CD14-positive monocyte (primary cell): ENCODE data around the gene RUVBL1. TPM values are rescaled to one million over a fixed set of nuclear protein-coding genes. Genes with fewer than 3 reads are reported as not detected.
A peak's percentile ranks its signal among the peaks of the same experiment; 100 is the strongest.

Experiments
- DNase-seq, 3 donors: peaks; one replicate each; pipeline ENCODE4 v3.0.0-alpha.2; 2011 to 2022
- H2AFZ ChIP-seq: 2 replicates; pipeline ENCODE4 v1.6.0; 2012; ENCODE audit warnings: mild to moderate bottlenecking, low read depth, low read length, inconsistent platforms; ENCODE audit not compliant: insufficient read depth, poor library complexity, severe bottlenecking
- H3K27ac ChIP-seq, 2 donors: 1 replicate in 1 of 2; 2 replicates in 1 of 2; pipeline ENCODE4 v1.5.1; 2012 to 2013; ENCODE audit warnings: low read length in 2 of 2, control low read depth in 1 of 2, inconsistent platforms in 1 of 2, low read depth in 1 of 2, mild to moderate bottlenecking in 1 of 2
- H3K27me3 ChIP-seq, 2 donors: one replicate each; pipeline versions ENCODE4 v1.6.0 to v1.6.1; 2011 to 2013; ENCODE audit warnings: low read length in 2 of 2; ENCODE audit not compliant: control insufficient read depth in 2 of 2, insufficient read depth in 2 of 2
- H3K36me3 ChIP-seq, 2 donors: replicated peaks in 1 of 2; 1 replicate in 1 of 2; 2 replicates in 1 of 2; pipeline versions ENCODE4 v1.5.1 to v1.6.1; 2012 to 2013; ENCODE audit warnings: low read length in 2 of 2, control low read depth in 1 of 2, inconsistent platforms in 1 of 2, mild to moderate bottlenecking in 1 of 2; ENCODE audit not compliant: insufficient read depth in 2 of 2, control insufficient read depth in 1 of 2
- H3K4me1 ChIP-seq, 2 donors: 1 replicate in 1 of 2; 2 replicates in 1 of 2; pipeline versions ENCODE4 v1.5.1 to v1.6.1; 2012 to 2013; ENCODE audit warnings: low read length in 2 of 2, control low read depth in 1 of 2, inconsistent platforms in 1 of 2, mild to moderate bottlenecking in 1 of 2, moderate library complexity in 1 of 2; ENCODE audit not compliant: insufficient read depth in 2 of 2, control insufficient read depth in 1 of 2
- H3K4me2 ChIP-seq: replicated peaks from 2 replicates; pipeline ENCODE3; 2012; ENCODE audit warnings: low read length, moderate library complexity, mild to moderate bottlenecking; ENCODE audit not compliant: poor library complexity, severe bottlenecking; ENCODE audit errors: extremely low read depth
- H3K4me3 ChIP-seq, 3 experiments: fragments of 200-600 bp in 1 of 3; sonication (generic) in 1 of 3; replicated peaks in 1 of 3; 1 replicate in 2 of 3; 2 replicates in 1 of 3; pipeline ENCODE4 v1.5.1; 2011 to 2013; ENCODE audit warnings: low read length in 3 of 3, mild to moderate bottlenecking in 3 of 3, control low read depth in 2 of 3, low read depth in 2 of 3, inconsistent platforms in 1 of 3, moderate library complexity in 1 of 3
- H3K79me2 ChIP-seq: 2 replicates; pipeline ENCODE4 v1.6.0; 2012; ENCODE audit warnings: mild to moderate bottlenecking, control low read depth, inconsistent platforms, low read length, moderate library complexity; ENCODE audit not compliant: insufficient read depth
- H3K9ac ChIP-seq: 2 replicates; pipeline ENCODE4 v1.6.0; 2017; ENCODE audit warnings: low read length, mild to moderate bottlenecking; ENCODE audit not compliant: insufficient read depth, poor library complexity, severe bottlenecking
- H3K9me3 ChIP-seq, 2 donors: replicated peaks in 1 of 2; 1 replicate in 1 of 2; 2 replicates in 1 of 2; pipeline versions ENCODE4 v1.5.1 to v1.6.1; 2012 to 2013; ENCODE audit warnings: low read length in 2 of 2, control low read depth in 1 of 2; ENCODE audit not compliant: control insufficient read depth in 1 of 2, insufficient read depth in 1 of 2
- H4K20me1 ChIP-seq: 2 replicates; pipeline ENCODE4 v1.6.0; 2012; ENCODE audit warnings: mild to moderate bottlenecking, low read length, control low read depth, moderate library complexity; ENCODE audit not compliant: insufficient read depth
- H3K27ac Mint-ChIP-seq, 7 donors: one replicate each; pipeline ENCODE4 v1.8.0; 2020; ENCODE audit warnings: mild to moderate bottlenecking in 7 of 7, mixed read lengths in 7 of 7, moderate library complexity in 6 of 7, inconsistent platforms in 2 of 7
- H3K27me3 Mint-ChIP-seq, 3 donors: one replicate each; pipeline ENCODE4 v1.8.0; 2021 to 2022; ENCODE audit warnings: low read depth in 3 of 3, mild to moderate bottlenecking in 3 of 3, mixed read lengths in 3 of 3, moderate library complexity in 3 of 3, inconsistent platforms in 1 of 3
- H3K36me3 Mint-ChIP-seq, 2 donors: one replicate each; pipeline ENCODE4 v1.8.0; 2020; ENCODE audit warnings: mixed read lengths in 2 of 2, inconsistent platforms in 1 of 2, mild to moderate bottlenecking in 1 of 2
- H3K4me1 Mint-ChIP-seq: one replicate; pipeline ENCODE4 v1.8.0; 2020; ENCODE audit warnings: mild to moderate bottlenecking, mixed read lengths
- H3K4me3 Mint-ChIP-seq, 2 donors: one replicate each; pipeline ENCODE4 v1.8.0; 2020; ENCODE audit warnings: mild to moderate bottlenecking in 2 of 2, mixed read lengths in 2 of 2, moderate library complexity in 1 of 2
- H3K9me3 Mint-ChIP-seq, 7 donors: one replicate each; pipeline ENCODE4 v1.8.0; 2020 to 2022; ENCODE audit warnings: mixed read lengths in 7 of 7, mild to moderate bottlenecking in 6 of 7, moderate library complexity in 6 of 7, inconsistent platforms in 2 of 7
- CTCF ChIP-seq: fragments of 200-600 bp; IDR thresholded peaks from one replicate; pipeline ENCODE4 v1.8.0; 2022; ENCODE audit warnings: antibody characterized with exemption, mild to moderate bottlenecking
- intact Hi-C, 2 donors: fragments of 100-400 bp; cut with micrococcal nuclease; formaldehyde crosslinking; loops; one replicate each; pipeline versions ENCODE4 v1.15.0 to v1.15.1; 2023
- polyA plus RNA-seq, 3 donors: library from polyadenylated mRNA; depleted of rRNA in 1 of 3; unstranded in 2 of 3; stranded (reverse) in 1 of 3; fragments of 300-500 nt in 2 of 3; fragments of >200 nt in 1 of 3; fragmentation: Illumina TruSeq in 2 of 3; gene quantifications; 1 replicate in 2 of 3; 2 replicates in 1 of 3; pipeline ENCODE4 v1.2.3, GENCODE V29; 2012 to 2021
- small RNA-seq: library from RNA; depleted of rRNA; stranded (forward); fragments of <200 nt; gene quantifications from one replicate; pipeline ENCODE3, GENCODE V24; 2012; ENCODE audit warnings: low read depth; ENCODE audit not compliant: insufficient read length

Gene RUVBL1
- polyA plus RNA-seq, 3 donors, result 11.0 to 16.2 (median 14.4) TPM

- Histone ChIP-seq H3K4me3 (no peak overlapping the region), H2AFZ (no peak overlapping the region), H3K27ac (no peak overlapping the region), H3K9me3 (no peaks in the 10 kb centered on the region), H3K9ac (no peak overlapping the region), H3K27me3 (no peaks in the 10 kb centered on the region), H4K20me1 (no peaks in the 10 kb centered on the region), H3K4me2 (no peak overlapping the region), H3K79me2 (no peaks in the 10 kb centered on the region), H3K36me3 (no peaks in the 10 kb centered on the region), H3K4me1 (no peaks in the 10 kb centered on the region)
- Mint-ChIP-seq H3K4me1 (no peaks in the 10 kb centered on the region), H3K27me3 (peaks cover 2 to 9% (median 6%) of the 10 kb centered on the region in 3 donors), H3K9me3 (no peaks in the 10 kb centered on the region), H3K36me3 (no peaks in the 10 kb centered on the region), H3K27ac (no peak overlapping the region), H3K4me3 (no peak overlapping the region)
- intact Hi-C loops, result no loop called here
- no peak for DNase-seq
- no peak for TF ChIP-seq CTCF
These were observed 90.5 kb downstream of the RUVBL1 start for GRCh38 chr3:128033102-128033501.

Small RNA genes lying within 50 kb of the gene (small RNA-seq; reads per million reads assigned to genes)
- gene RNU2-37P (7.1 reads per million, percentile 64 among the genes with 10 or more reads in this experiment), gene RNU6-823P (not detected)

Other genes starting within 250 kb of the RUVBL1 start
- not detected for gene KBTBD12, start 208.6 kb downstream of the RUVBL1 start, polyA plus RNA-seq
- gene SEC61A1, start 71.4 kb downstream of the RUVBL1 start, polyA plus RNA-seq, result 100 to 1,000 TPM in 2 of 3 donors, 10 to 100 TPM in 1; 62.8 to 136 (median 114) TPM
- 10 to 100 TPM; 13.3 to 14.9 (median 14.9) TPM for gene EEFSEC, start 29.7 kb upstream of the RUVBL1 start, polyA plus RNA-seq